IMR-90 (cell line): ENCODE measurements around the gene PAX3. TPM values are rescaled to one million over a fixed set of nuclear protein-coding genes. Genes with fewer than 3 reads are reported as not detected.

Experiments used
- ATAC-seq: fragments of 200-7000 bp; cut with Tn5 transposase; 2 replicates; pipeline ENCODE4 v1.9.1; 2020; ENCODE audit warnings: low read depth, mild to moderate bottlenecking, moderate library complexity
- BruUV-seq: library from RNA; stranded (reverse); fragments of 400-500 nt; replicated peaks from 2 replicates; lab custom pipeline; 2021; lab: Mats Ljungman, UMichigan
- CTCF ChIA-PET: fragments of 300-600 bp; formaldehyde crosslinking; extraction: SDS; loops from one replicate; lab custom pipeline; 2021; ENCODE audit warnings: antibody characterized with exemption; lab: Yijun Ruan, JAX
- POLR2A ChIA-PET: fragments of 300-600 bp; sonication (Branson Sonifier 250); formaldehyde crosslinking; loops from one replicate; lab custom pipeline; 2022; ENCODE audit warnings: antibody characterized with exemption; ENCODE audit not compliant: unreplicated experiment; lab: Charles Lee
- DNase-seq: peaks from one replicate; pipeline ENCODE4 v3.0.0; 2013
- H2AFZ ChIP-seq: replicated peaks from 2 replicates; pipeline ENCODE3; 2013; ENCODE audit warnings: low read length, mild to moderate bottlenecking; ENCODE audit not compliant: poor library complexity
- H2AK5ac ChIP-seq: 2 replicates; pipeline ENCODE4 v1.6.1; 2013; ENCODE audit warnings: low read depth, low read length, inconsistent platforms
- H2AK9ac ChIP-seq: replicated peaks from 2 replicates; pipeline ENCODE3; 2013; ENCODE audit warnings: mild to moderate bottlenecking, low read depth, low read length, moderate library complexity; ENCODE audit not compliant: poor library complexity
- H2BK120ac ChIP-seq: 2 replicates; pipeline ENCODE4 v1.6.1; 2013; ENCODE audit warnings: low read depth, low read length, inconsistent platforms
- H2BK15ac ChIP-seq: 3 replicates; pipeline ENCODE4 v1.6.1; 2013; ENCODE audit warnings: low read depth, low read length, inconsistent platforms
- H2BK20ac ChIP-seq: 2 replicates; pipeline ENCODE4 v1.6.1; 2013; ENCODE audit warnings: low read depth, mild to moderate bottlenecking, inconsistent platforms, low read length, moderate library complexity
- H2BK5ac ChIP-seq: 2 replicates; pipeline ENCODE4 v1.6.1; 2013; ENCODE audit warnings: mild to moderate bottlenecking, low read depth, low read length, inconsistent platforms; ENCODE audit not compliant: poor library complexity, severe bottlenecking
- H3K14ac ChIP-seq: replicated peaks from 2 replicates; pipeline ENCODE4 v1.6.1; 2013; ENCODE audit warnings: low read depth, low read length, inconsistent platforms
- H3K18ac ChIP-seq: 2 replicates; pipeline ENCODE4 v1.6.1; 2013; ENCODE audit warnings: low read depth, low read length, control low read depth
- H3K23ac ChIP-seq: 2 replicates; pipeline ENCODE4 v1.6.1; 2013; ENCODE audit warnings: low read depth, low read length, inconsistent platforms
- H3K27ac ChIP-seq: 2 replicates; pipeline ENCODE4 v1.5.1; 2013; ENCODE audit warnings: mild to moderate bottlenecking, control low read depth, low read length; ENCODE audit not compliant: insufficient read depth
- H3K27me3 ChIP-seq: 2 replicates; pipeline ENCODE4 v1.6.1; 2013; ENCODE audit warnings: low read length; ENCODE audit not compliant: control insufficient read depth, insufficient read depth
- H3K36me3 ChIP-seq: 2 replicates; pipeline ENCODE4 v1.6.1; 2013; ENCODE audit warnings: low read length, mixed read lengths; ENCODE audit not compliant: control insufficient read depth, insufficient read depth
- H3K4ac ChIP-seq: 2 replicates; pipeline ENCODE4 v1.6.1; 2013; ENCODE audit warnings: low read depth, low read length, inconsistent platforms
- H3K4me1 ChIP-seq: 2 replicates; pipeline ENCODE4 v1.6.1; 2013; ENCODE audit warnings: low read length, mixed read lengths; ENCODE audit not compliant: control insufficient read depth, insufficient read depth
- H3K4me2 ChIP-seq: 2 replicates; pipeline ENCODE4 v1.6.1; 2013; ENCODE audit warnings: low read depth, mild to moderate bottlenecking, control low read depth, low read length, moderate library complexity
- H3K4me3 ChIP-seq: 2 replicates; pipeline ENCODE4 v1.5.1; 2013; ENCODE audit warnings: low read depth, mild to moderate bottlenecking, control low read depth, low read length, moderate library complexity; ENCODE audit not compliant: insufficient read depth
- H3K56ac ChIP-seq: 2 replicates; pipeline ENCODE4 v1.6.1; 2013; ENCODE audit warnings: low read length, inconsistent platforms; ENCODE audit not compliant: insufficient read depth; ENCODE audit errors: extremely low read depth
- H3K79me1 ChIP-seq, 2 experiments: 2 replicates each; pipeline ENCODE4 v1.6.1; 2013; ENCODE audit warnings: low read length in 2 of 2, inconsistent platforms in 1 of 2, low read depth in 1 of 2
- H3K9ac ChIP-seq: 2 replicates; pipeline ENCODE4 v1.6.1; 2013; ENCODE audit warnings: low read depth, low read length, control low read depth
- H3K9me1 ChIP-seq: 2 replicates; pipeline ENCODE4 v1.6.1; 2013; ENCODE audit warnings: low read length, inconsistent platforms; ENCODE audit not compliant: insufficient read depth
- H3K9me3 ChIP-seq: 2 replicates; pipeline ENCODE4 v1.6.1; 2013; ENCODE audit warnings: low read length; ENCODE audit not compliant: control insufficient read depth, insufficient read depth
- H4K20me1 ChIP-seq: 2 replicates; pipeline ENCODE4 v1.6.1; 2013; ENCODE audit warnings: low read length, inconsistent platforms; ENCODE audit not compliant: insufficient read depth
- H4K5ac ChIP-seq: 2 replicates; pipeline ENCODE4 v1.6.1; 2013; ENCODE audit warnings: mild to moderate bottlenecking, low read depth, low read length, control low read depth
- H4K8ac ChIP-seq, 2 experiments: 2 replicates each; pipeline ENCODE4 v1.6.1; 2013; ENCODE audit warnings: low read depth in 2 of 2, low read length in 2 of 2, control low read depth in 1 of 2, inconsistent platforms in 1 of 2
- H4K91ac ChIP-seq: 2 replicates; pipeline ENCODE4 v1.6.1; 2013; ENCODE audit warnings: low read depth, low read length, inconsistent platforms; ENCODE audit not compliant: insufficient read depth
- BHLHE40 ChIP-seq: fragments of 150-350 bp; IDR thresholded peaks from 2 replicates; pipeline ENCODE4 v1.6.1; 2016; ENCODE audit warnings: mild to moderate bottlenecking, low read depth, low read length
- CEBPB ChIP-seq: IDR thresholded peaks from 2 replicates; pipeline ENCODE4 v1.6.1; 2012; ENCODE audit warnings: low read depth, low read length, improper control_type of control experiment
- MAFK ChIP-seq: IDR thresholded peaks from 2 replicates; pipeline ENCODE4 v1.6.1; 2012; ENCODE audit warnings: low read depth, low read length, improper control_type of control experiment
- MAZ ChIP-seq: IDR thresholded peaks from 2 replicates; pipeline ENCODE4 v1.6.1; 2012; ENCODE audit warnings: low read depth, mild to moderate bottlenecking, low read length, improper control_type of control experiment, moderate library complexity, borderline replicate concordance
- NFE2L2 ChIP-seq: fragments of 150-350 bp; IDR thresholded peaks from 2 replicates; pipeline ENCODE4 v1.6.1; 2016; ENCODE audit warnings: low read depth, mild to moderate bottlenecking, low read length
- WGBS, 2 experiments: methylation state at CpG; one replicate each; pipeline versions ENCODE4 v1.1.5 to v1.1.7; 2013; ENCODE audit warnings: missing lambda C conversion rate in 2 of 2; ENCODE audit not compliant: insufficient read length in 1 of 2; ENCODE audit errors: extremely low coverage in 2 of 2; 5-methylcytosine and 5-hydroxymethylcytosine counted together
- dilution Hi-C: fragments of 300-500 bp; cut with HindIII; formaldehyde crosslinking; loops from one replicate; pipeline ENCODE4 v1.14.3; 2018; ENCODE audit warnings: low sequenced_read_pairs; ENCODE audit not compliant: unreplicated experiment
- in situ Hi-C: fragments of 300-500 bp; cut with MboI; formaldehyde crosslinking; loops from 3 replicates; pipeline ENCODE4 v1.14.3; 2019; ENCODE audit warnings: low sequenced_read_pairs, inconsistent platforms, mixed read lengths
- intact Hi-C: fragments of 100-400 bp; cut with micrococcal nuclease; formaldehyde crosslinking; loops from 2 replicates; pipeline ENCODE4 v1.10.0; 2022
- polyA plus RNA-seq, 3 experiments: library from polyadenylated mRNA; depleted of rRNA; stranded (reverse); fragments of >200 nt; gene quantifications; 2 replicates each; pipeline ENCODE4 v1.2.3, GENCODE V29; 2012; ENCODE audit warnings: low replicate concordance in 1 of 3
- total RNA-seq: library from RNA; depleted of rRNA; stranded (reverse); fragments of >200 nt; gene quantifications from 2 replicates; pipeline ENCODE4 v1.2.3, GENCODE V29; 2012
- TF ChIP-seq, protein P1 (sequence below): conservative IDR thresholded peaks from 2 replicates; pipeline ENCODE4 v1.5.1; 2012; ENCODE audit warnings: mild to moderate bottlenecking, low read depth, low read length, improper control_type of control experiment

Gene PAX3
- total and polyA plus RNA-seq, 2 of the 4 experiments (the other 2 are of a cell fraction) = not detected

DNA sequence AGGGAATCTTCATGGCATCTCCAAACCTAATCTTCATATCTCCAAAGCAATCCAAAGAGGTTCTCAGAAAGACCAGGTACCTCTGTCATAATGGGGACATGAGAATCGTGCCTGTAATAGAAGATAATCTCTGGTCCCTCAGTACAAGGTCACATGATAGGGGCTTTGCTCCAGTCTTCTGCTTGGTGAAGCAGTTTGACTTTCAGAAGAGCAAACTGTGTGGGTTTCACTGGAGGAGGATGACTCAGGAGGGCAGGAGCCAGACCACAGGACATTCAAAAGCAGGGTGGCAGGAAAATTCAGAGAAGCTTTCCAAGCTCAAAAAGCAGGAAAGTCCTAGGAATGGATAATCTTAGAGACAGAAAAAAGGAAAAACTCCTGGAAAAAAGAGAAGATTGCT is 10.6 kb upstream of the PAX3 start:
- Histone ChIP-seq H3K4me1 (peaks cover 2% of the 10 kb centered on the region; the same call in 1 of the 2 replicates), H3K27me3 (peaks cover 88% of the 10 kb centered on the region), H4K8ac (no peak overlapping the region), H4K91ac (no peak overlapping the region), H3K4me2 (no peak overlapping the region), H3K9ac (no peak overlapping the region), H3K9me3 (peaks cover 16% of the 10 kb centered on the region; the same call in 1 of the 2 replicates), H3K79me1 (no peaks in the 10 kb centered on the region), H4K20me1 (no peaks in the 10 kb centered on the region), H3K27ac (no peak overlapping the region), H3K9me1 (no peaks in the 10 kb centered on the region), H4K5ac (no peak overlapping the region), H3K4me3 (no peak overlapping the region), H2BK15ac (no peak overlapping the region), H2BK20ac (no peak overlapping the region), H3K18ac (no peak overlapping the region), H3K36me3 (no peaks in the 10 kb centered on the region), H2AK9ac (no peak overlapping the region), H3K56ac (no peak overlapping the region), H3K4ac (no peak overlapping the region), H3K23ac (no peak overlapping the region), H2BK5ac (no peak overlapping the region), H3K14ac (no peak overlapping the region), H2BK120ac (no peak overlapping the region), H2AFZ (no peak overlapping the region), H2AK5ac (no peak overlapping the region)
- ChIA-PET CTCF (no interaction called here), POLR2A (no interaction called here)
- BruUV-seq = no TSS peak
- intact Hi-C loops (no loop called here), dilution Hi-C loops (no loop called here), in situ Hi-C loops (no loop called here)
- TF ChIP-seq, protein P1, sequence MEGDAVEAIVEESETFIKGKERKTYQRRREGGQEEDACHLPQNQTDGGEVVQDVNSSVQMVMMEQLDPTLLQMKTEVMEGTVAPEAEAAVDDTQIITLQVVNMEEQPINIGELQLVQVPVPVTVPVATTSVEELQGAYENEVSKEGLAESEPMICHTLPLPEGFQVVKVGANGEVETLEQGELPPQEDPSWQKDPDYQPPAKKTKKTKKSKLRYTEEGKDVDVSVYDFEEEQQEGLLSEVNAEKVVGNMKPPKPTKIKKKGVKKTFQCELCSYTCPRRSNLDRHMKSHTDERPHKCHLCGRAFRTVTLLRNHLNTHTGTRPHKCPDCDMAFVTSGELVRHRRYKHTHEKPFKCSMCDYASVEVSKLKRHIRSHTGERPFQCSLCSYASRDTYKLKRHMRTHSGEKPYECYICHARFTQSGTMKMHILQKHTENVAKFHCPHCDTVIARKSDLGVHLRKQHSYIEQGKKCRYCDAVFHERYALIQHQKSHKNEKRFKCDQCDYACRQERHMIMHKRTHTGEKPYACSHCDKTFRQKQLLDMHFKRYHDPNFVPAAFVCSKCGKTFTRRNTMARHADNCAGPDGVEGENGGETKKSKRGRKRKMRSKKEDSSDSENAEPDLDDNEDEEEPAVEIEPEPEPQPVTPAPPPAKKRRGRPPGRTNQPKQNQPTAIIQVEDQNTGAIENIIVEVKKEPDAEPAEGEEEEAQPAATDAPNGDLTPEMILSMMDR = no peak
- TF ChIP-seq MAZ (no peak), CEBPB (no peak), BHLHE40 (no peak), MAFK (no peak), NFE2L2 (no peak)
- DNase-seq (no peak), ATAC-seq (no peak)
- WGBS, 2 experiments = no CpG with 5 or more reads among the region's 1 CpG
